ENCODE measurements around the gene CLEC2L. TPM values are rescaled to one million over a fixed set of nuclear protein-coding genes. Genes with fewer than 3 reads are reported as not detected.

The CLEC2L gene
- total RNA-seq, 1 experiment from 2014 or later = not detected

DNA sequence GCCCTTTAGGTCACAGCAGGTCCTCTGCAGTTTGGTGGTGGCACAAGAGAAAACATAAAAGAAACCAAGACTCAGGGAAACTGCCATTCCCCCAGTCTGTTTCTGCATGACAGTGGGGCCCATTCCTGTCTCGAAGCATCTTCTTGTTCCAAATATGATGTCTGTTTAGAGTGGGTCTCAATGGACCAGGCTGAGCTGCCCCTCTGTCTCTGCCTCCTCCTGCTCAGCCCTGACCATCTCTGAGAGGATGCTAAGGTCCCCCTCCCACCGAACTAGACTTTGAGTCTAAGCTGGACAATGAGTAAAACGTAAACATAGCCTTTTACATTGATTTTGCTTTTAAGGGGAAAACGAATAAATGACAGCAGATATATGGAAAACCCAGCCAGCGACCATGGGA is 40.4 kb downstream of the CLEC2L start:
- intact Hi-C loops (cut with micrococcal nuclease; ENCODE audit: unreplicated experiment) = no loop called here
- H3K36me3 Mint-ChIP-seq (ENCODE audit: insufficient read depth, unreplicated experiment) = no peaks in the 10 kb centered on the region
- H3K9me3 Mint-ChIP-seq (ENCODE audit: low read depth, unreplicated experiment) = no peaks in the 10 kb centered on the region
- DNase-seq = no peak
- no peaks in the 10 kb centered on the region for H3K4me1 Mint-ChIP-seq (ENCODE audit: low read depth, unreplicated experiment)
- no peaks in the 10 kb centered on the region for H3K27me3 Mint-ChIP-seq (ENCODE audit: unreplicated experiment)
- CTCF ChIA-PET = no interaction called here
- no peak overlapping the region for H3K27ac Mint-ChIP-seq (ENCODE audit: unreplicated experiment)
- TF ChIP-seq, protein P1, sequence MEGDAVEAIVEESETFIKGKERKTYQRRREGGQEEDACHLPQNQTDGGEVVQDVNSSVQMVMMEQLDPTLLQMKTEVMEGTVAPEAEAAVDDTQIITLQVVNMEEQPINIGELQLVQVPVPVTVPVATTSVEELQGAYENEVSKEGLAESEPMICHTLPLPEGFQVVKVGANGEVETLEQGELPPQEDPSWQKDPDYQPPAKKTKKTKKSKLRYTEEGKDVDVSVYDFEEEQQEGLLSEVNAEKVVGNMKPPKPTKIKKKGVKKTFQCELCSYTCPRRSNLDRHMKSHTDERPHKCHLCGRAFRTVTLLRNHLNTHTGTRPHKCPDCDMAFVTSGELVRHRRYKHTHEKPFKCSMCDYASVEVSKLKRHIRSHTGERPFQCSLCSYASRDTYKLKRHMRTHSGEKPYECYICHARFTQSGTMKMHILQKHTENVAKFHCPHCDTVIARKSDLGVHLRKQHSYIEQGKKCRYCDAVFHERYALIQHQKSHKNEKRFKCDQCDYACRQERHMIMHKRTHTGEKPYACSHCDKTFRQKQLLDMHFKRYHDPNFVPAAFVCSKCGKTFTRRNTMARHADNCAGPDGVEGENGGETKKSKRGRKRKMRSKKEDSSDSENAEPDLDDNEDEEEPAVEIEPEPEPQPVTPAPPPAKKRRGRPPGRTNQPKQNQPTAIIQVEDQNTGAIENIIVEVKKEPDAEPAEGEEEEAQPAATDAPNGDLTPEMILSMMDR (IDR thresholded peaks at IDR 0.05; ENCODE audit: unreplicated experiment) = no peak
- no peak overlapping the region for H3K4me3 Mint-ChIP-seq (ENCODE audit: low read depth, unreplicated experiment)
- no TSS peak for BruUV-seq (replicated peaks)

GRCh38 chr7:139566075-139566474 is 42.6 kb downstream of the CLEC2L start:
- TF ChIP-seq, protein P1 (IDR thresholded peaks at IDR 0.05; ENCODE audit: unreplicated experiment) = no peak
- no peaks in the 10 kb centered on the region for H3K27me3 Mint-ChIP-seq (ENCODE audit: unreplicated experiment)
- DNase-seq = no peak
- no TSS peak for BruUV-seq (replicated peaks)
- H3K27ac Mint-ChIP-seq (ENCODE audit: unreplicated experiment) = no peak overlapping the region
- intact Hi-C loops (cut with micrococcal nuclease; ENCODE audit: unreplicated experiment) = no loop called here
- H3K36me3 Mint-ChIP-seq (ENCODE audit: insufficient read depth, unreplicated experiment) = no peaks in the 10 kb centered on the region
- H3K4me3 Mint-ChIP-seq (ENCODE audit: low read depth, unreplicated experiment) = no peak overlapping the region
- CTCF ChIA-PET = no interaction called here
- H3K9me3 Mint-ChIP-seq (ENCODE audit: low read depth, unreplicated experiment) = no peaks in the 10 kb centered on the region
- H3K4me1 Mint-ChIP-seq (ENCODE audit: low read depth, unreplicated experiment) = no peaks in the 10 kb centered on the region

DNA sequence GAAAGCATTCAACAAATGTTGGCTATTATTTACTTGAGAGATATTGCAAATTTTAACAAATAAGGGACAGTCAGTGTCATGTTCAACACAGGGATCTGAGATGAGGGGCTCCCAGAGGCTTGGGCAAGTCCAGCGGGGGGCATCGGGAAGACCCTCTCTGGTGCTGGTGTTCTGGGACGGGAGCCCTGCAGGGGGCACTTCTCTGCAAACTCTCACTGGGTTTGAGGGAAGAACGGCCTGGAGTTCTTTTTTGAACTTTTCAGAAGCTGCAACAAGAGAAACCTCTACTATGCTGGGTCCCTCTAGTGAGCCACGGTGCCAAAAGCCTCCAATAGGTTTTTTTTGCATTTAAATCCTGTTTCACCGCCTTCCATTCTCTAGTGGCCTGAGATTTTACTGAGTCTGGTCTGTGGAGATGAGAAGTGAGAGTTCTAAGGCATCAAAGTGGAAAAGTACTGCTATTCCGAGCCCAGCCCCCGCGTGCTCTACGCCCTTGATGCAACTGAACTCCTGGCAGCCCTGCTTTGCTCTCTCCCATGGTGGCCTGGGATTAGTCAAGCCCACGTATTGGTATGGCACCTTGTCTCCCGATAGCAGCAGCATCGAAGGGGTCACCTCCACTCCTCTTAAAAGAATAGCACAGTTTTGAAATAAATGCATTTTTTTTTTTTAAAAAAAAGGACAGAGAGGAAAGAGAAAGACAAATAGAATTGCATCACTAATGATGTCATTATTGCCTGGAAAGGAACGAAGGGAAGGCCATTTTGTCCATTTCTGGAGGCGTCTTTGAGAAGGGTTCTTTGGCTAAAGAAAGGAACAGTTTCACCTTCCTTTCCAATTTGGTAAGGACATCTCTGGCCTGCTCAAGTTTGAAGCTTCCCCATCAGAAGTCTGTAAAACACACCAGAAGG is 43.5 kb downstream of the CLEC2L start:
- Mint-ChIP-seq H3K9me3 (ENCODE audit: low read depth, unreplicated experiment) (no peaks in the 10 kb centered on the region), H3K4me1 (ENCODE audit: low read depth, unreplicated experiment) (no peaks in the 10 kb centered on the region), H3K27ac (ENCODE audit: unreplicated experiment) (no peak overlapping the region), H3K27me3 (ENCODE audit: unreplicated experiment) (no peaks in the 10 kb centered on the region), H3K4me3 (ENCODE audit: low read depth, unreplicated experiment) (no peak overlapping the region), H3K36me3 (ENCODE audit: insufficient read depth, unreplicated experiment) (no peaks in the 10 kb centered on the region)
- CTCF ChIA-PET = no interaction called here
- TF ChIP-seq, protein P1 (IDR thresholded peaks at IDR 0.05; ENCODE audit: unreplicated experiment) = no peak
- DNase-seq = no peak
- intact Hi-C loops (cut with micrococcal nuclease; ENCODE audit: unreplicated experiment) = no loop called here
- BruUV-seq (replicated peaks) = no TSS peak

DNA sequence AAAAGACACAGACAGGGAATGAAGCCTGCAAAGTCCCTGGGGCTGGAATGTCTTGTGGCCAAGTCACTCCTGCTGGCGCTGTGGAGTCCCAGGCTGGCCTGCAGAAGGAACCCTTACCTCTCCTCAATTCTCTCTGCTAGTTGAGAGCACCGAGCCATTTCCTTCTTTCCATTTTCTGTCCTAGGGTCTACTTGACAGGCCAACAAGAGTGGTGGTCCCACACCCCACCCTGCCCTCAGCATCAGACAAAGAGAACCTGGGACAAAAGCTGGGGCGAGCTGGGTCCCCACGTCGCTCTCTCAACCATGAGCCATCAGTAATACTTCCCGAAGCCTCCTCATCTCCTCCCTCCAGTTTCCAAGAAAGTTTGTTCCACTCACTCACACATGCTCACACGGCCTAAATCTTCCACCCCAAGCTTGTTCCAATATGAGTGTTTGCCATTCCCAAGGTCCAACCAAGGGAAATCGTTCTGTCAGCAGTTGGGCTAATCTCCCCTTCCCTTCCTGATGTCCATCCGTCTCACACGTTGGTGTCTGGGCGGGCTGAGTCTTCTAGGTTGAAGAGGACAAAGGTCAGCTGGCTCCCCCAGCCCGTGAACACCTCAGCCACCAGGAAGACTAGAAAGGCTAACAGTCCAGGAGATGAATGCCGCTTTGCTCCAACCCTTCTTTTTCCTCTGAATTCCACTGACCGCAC is 44.3 kb downstream of the CLEC2L start:
- no peak for DNase-seq
- no peaks in the 10 kb centered on the region for H3K27me3 Mint-ChIP-seq (ENCODE audit: unreplicated experiment)
- H3K27ac Mint-ChIP-seq (ENCODE audit: unreplicated experiment) = no peak overlapping the region
- H3K4me3 Mint-ChIP-seq (ENCODE audit: low read depth, unreplicated experiment) = no peak overlapping the region
- intact Hi-C loops (cut with micrococcal nuclease; ENCODE audit: unreplicated experiment) = no loop called here
- H3K36me3 Mint-ChIP-seq (ENCODE audit: insufficient read depth, unreplicated experiment) = no peaks in the 10 kb centered on the region
- CTCF ChIA-PET = no interaction called here
- TF ChIP-seq, protein P1 (IDR thresholded peaks at IDR 0.05; ENCODE audit: unreplicated experiment) = no peak
- no peaks in the 10 kb centered on the region for H3K9me3 Mint-ChIP-seq (ENCODE audit: low read depth, unreplicated experiment)
- no TSS peak for BruUV-seq (replicated peaks)
- H3K4me1 Mint-ChIP-seq (ENCODE audit: low read depth, unreplicated experiment) = no peaks in the 10 kb centered on the region

Data from Calu3 (cell line).